Suppressor macrophage treated with lipopolysaccharide for 4 hours (primary cell): ENCODE measurements around the gene PDE1A.

Experiments
- DNase-seq: peaks from one replicate; pipeline ENCODE4 v3.0.0-alpha.2; 2020

Gene PDE1A

GRCh38 chr2:182261860-182262387 lies 164.9 kb downstream of the PDE1A start:
- no peak for DNase-seq

GRCh38 chr2:182259629-182260150 lies 167.1 kb downstream of the PDE1A start:
- DNase-seq = no peak

GRCh38 chr2:182252534-182252933 lies 174.3 kb downstream of the PDE1A start:
- no peak for DNase-seq

GRCh38 chr2:182248898-182249297 lies 177.9 kb downstream of the PDE1A start:
- DNase-seq = no peak

GRCh38 chr2:182248362-182248761 lies 178.5 kb downstream of the PDE1A start:
- no peak for DNase-seq

GRCh38 chr2:182247831-182248230 lies 179.0 kb downstream of the PDE1A start:
- DNase-seq = no peak

- DNase-seq = no peak
Measured at GRCh38 chr2:182245963-182246362, 180.9 kb downstream of the PDE1A start.

- DNase-seq = no peak
Measured at GRCh38 chr2:182242609-182243008, 184.2 kb downstream of the PDE1A start.

GRCh38 chr2:182241936-182242335 lies 184.9 kb downstream of the PDE1A start:
- no peak for DNase-seq

GRCh38 chr2:182240862-182241371 lies 185.9 kb downstream of the PDE1A start:
- peak; percentile 12 for DNase-seq

- DNase-seq = no peak
Measured at GRCh38 chr2:182230561-182230960, 196.3 kb downstream of the PDE1A start.

GRCh38 chr2:182229297-182229696 lies 197.5 kb downstream of the PDE1A start:
- peak; percentile 61 for DNase-seq

GRCh38 chr2:182228741-182229140 lies 198.1 kb downstream of the PDE1A start:
- DNase-seq = no peak

GRCh38 chr2:182228073-182228473 lies 198.8 kb downstream of the PDE1A start:
- no peak for DNase-seq

- no peak for DNase-seq
Measured at GRCh38 chr2:182226807-182227206, 200.0 kb downstream of the PDE1A start.

GRCh38 chr2:182224669-182225068 lies 202.2 kb downstream of the PDE1A start:
- DNase-seq = no peak

- DNase-seq = no peak
Measured at GRCh38 chr2:182220998-182221397, 205.8 kb downstream of the PDE1A start.

- no peak for DNase-seq
Measured at GRCh38 chr2:182220335-182220734, 206.5 kb downstream of the PDE1A start.

GRCh38 chr2:182210669-182211068 lies 216.2 kb downstream of the PDE1A start:
- no peak for DNase-seq

- DNase-seq = no peak
Measured at GRCh38 chr2:182208421-182208820, 218.4 kb downstream of the PDE1A start.

- no peak for DNase-seq
Measured at GRCh38 chr2:182207049-182207746, 219.6 kb downstream of the PDE1A start.

- DNase-seq = no peak
Measured at GRCh38 chr2:182197529-182197928, 229.3 kb downstream of the PDE1A start.

- DNase-seq = no peak
Measured at GRCh38 chr2:182193291-182193690, 233.5 kb downstream of the PDE1A start.

GRCh38 chr2:182191061-182191460 lies 235.8 kb downstream of the PDE1A start:
- no peak for DNase-seq

GRCh38 chr2:182187130-182187529 lies 239.7 kb downstream of the PDE1A start:
- DNase-seq = no peak
